Fibroblast of lung (primary cell): ENCODE measurements around the gene CCDC88C.

Experiments used
- EZH2 ChIP-seq: IDR thresholded peaks from 2 replicates; pipeline ENCODE4 v1.5.1; 2012; ENCODE audit warnings: low read length, control low read depth, mild to moderate bottlenecking; ENCODE audit errors: missing control alignments
- TF ChIP-seq, protein P1 (sequence below), 2 donors: IDR thresholded peaks in 1 of 2; conservative IDR thresholded peaks in 1 of 2; 1 replicate in 1 of 2; 2 replicates in 1 of 2; pipeline ENCODE4 v1.5.1; 2011 to 2012; ENCODE audit warnings: low read length in 2 of 2, control low read depth in 1 of 2, inconsistent platforms in 1 of 2, low read depth in 1 of 2, mild to moderate bottlenecking in 1 of 2

DNA sequence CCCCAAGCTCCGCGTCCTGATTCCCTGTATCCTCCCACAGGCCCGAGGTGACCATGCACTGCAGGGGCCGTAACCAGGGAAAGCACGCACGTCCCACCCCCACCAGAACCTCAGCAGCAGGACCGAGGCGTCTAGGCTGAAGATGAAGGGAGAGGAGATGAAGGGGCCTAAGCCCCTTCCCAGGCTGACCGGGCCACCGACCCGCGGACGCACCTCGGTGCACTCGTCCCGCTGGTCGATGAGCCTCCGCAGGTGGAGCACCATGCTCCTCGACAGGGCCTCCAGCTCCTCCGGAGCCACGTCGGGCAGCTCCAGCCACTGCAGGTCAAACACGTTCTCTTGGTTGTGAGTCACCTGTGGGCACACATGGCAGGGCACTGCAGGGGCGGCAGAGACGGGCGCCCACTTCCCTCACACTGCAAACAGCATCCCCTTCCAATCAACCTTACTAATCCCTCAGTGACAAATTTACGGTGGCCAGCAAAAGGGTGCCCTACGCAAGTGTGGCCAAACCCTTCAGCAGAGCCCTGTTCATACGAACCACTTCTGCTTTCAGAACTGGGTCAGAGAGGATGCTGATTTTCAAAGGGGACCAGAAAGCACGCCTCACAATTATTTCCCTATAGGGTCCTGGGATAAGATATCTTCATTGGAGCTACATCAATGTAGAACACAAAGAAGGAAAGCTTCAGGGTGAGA, 77.8 kb downstream of the CCDC88C start:
- TF ChIP-seq, protein P1, sequence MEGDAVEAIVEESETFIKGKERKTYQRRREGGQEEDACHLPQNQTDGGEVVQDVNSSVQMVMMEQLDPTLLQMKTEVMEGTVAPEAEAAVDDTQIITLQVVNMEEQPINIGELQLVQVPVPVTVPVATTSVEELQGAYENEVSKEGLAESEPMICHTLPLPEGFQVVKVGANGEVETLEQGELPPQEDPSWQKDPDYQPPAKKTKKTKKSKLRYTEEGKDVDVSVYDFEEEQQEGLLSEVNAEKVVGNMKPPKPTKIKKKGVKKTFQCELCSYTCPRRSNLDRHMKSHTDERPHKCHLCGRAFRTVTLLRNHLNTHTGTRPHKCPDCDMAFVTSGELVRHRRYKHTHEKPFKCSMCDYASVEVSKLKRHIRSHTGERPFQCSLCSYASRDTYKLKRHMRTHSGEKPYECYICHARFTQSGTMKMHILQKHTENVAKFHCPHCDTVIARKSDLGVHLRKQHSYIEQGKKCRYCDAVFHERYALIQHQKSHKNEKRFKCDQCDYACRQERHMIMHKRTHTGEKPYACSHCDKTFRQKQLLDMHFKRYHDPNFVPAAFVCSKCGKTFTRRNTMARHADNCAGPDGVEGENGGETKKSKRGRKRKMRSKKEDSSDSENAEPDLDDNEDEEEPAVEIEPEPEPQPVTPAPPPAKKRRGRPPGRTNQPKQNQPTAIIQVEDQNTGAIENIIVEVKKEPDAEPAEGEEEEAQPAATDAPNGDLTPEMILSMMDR (conservative IDR thresholded peaks at IDR 0.05 in 1 of 2, IDR thresholded peaks at IDR 0.05 in 1 of 2; ENCODE audit: low read depth in 1 of 2, low read length in 2 of 2), result no peak
- TF ChIP-seq EZH2, result no peak
